ENCODE measurements around the gene PLCB4. TPM values are rescaled to one million over a fixed set of nuclear protein-coding genes. Genes with fewer than 3 reads are reported as not detected.
"Not testable (repeated sequence)": the region's sequence is repeated elsewhere in the genome, so short reads cannot be mapped to it uniquely, and the experiment has no call there.

Gene PLCB4
- total RNA-seq, 1 experiment from 2014 or later, result 14.9 TPM

- Histone ChIP-seq H4K20me1 (ENCODE audit: insufficient read depth) (no peaks in the 10 kb centered on the region), H3K4me3 (no peak overlapping the region), H3K36me3 (ENCODE audit: low read depth) (no peaks in the 10 kb centered on the region), H3K27ac (no peak overlapping the region), H3K9me2 (ENCODE audit: insufficient read depth) (no peaks in the 10 kb centered on the region), H3K27me3 (ENCODE audit: insufficient read depth, low read depth) (no peaks in the 10 kb centered on the region), H3F3A (ENCODE audit: insufficient read depth, low read depth) (no peaks in the 10 kb centered on the region), H3K4me1 (replicated peaks; ENCODE audit: insufficient read depth) (no peaks in the 10 kb centered on the region), H3K4me2 (no peak overlapping the region), H3K79me2 (ENCODE audit: low read depth) (no peaks in the 10 kb centered on the region), H2AFZ (no peak overlapping the region), H3K9me3 (ENCODE audit: insufficient read depth, low read depth) (no peaks in the 10 kb centered on the region)
- no TSS peak for BruUV-seq (replicated peaks)
- no peak for DNase-seq
- ChIA-PET POLR2A (ENCODE audit: unreplicated experiment) (no interaction called here), CTCF (no interaction called here)
- TF ChIP-seq CTCF (conservative IDR thresholded peaks at IDR 0.05), result no peak
- TF ChIP-seq EZH2 (IDR thresholded peaks at IDR 0.05; ENCODE audit: low read depth), result no peak
- intact Hi-C loops (cut with micrococcal nuclease; ENCODE audit: unreplicated experiment), result no loop called here
Measured at GRCh38 chr20:9150679-9151078, 81.8 kb downstream of the PLCB4 start.

- DNase-seq; H3K27ac ChIP-seq; H3K4me3 ChIP-seq; H3K79me2 ChIP-seq (ENCODE audit: low read depth); H3K36me3 ChIP-seq (ENCODE audit: low read depth); H3K4me2 ChIP-seq; BruUV-seq (replicated peaks); POLR2A ChIA-PET (ENCODE audit: unreplicated experiment); H3K9me2 ChIP-seq (ENCODE audit: insufficient read depth); H3K27me3 ChIP-seq (ENCODE audit: insufficient read depth, low read depth); H4K20me1 ChIP-seq (ENCODE audit: insufficient read depth); H2AFZ ChIP-seq; H3K9me3 ChIP-seq (ENCODE audit: insufficient read depth, low read depth); H3F3A ChIP-seq (ENCODE audit: insufficient read depth, low read depth); CTCF ChIA-PET; H3K4me1 ChIP-seq (replicated peaks; ENCODE audit: insufficient read depth); intact Hi-C loops (cut with micrococcal nuclease; ENCODE audit: unreplicated experiment): not testable (repeated sequence)
Measured at GRCh38 chr20:9152139-9152538, 83.3 kb downstream of the PLCB4 start.

GRCh38 chr20:9154464-9155024 lies 85.7 kb downstream of the PLCB4 start:
- H3K4me2 ChIP-seq, result no peak overlapping the region

More at GRCh38 chr20:9154464-9155024, 85.7 kb downstream of the PLCB4 start:
- Histone ChIP-seq H4K20me1 (ENCODE audit: insufficient read depth) (no peaks in the 10 kb centered on the region), H3K36me3 (ENCODE audit: low read depth) (no peaks in the 10 kb centered on the region), H2AFZ (no peak overlapping the region), H3K9me2 (ENCODE audit: insufficient read depth) (no peaks in the 10 kb centered on the region), H3K4me1 (replicated peaks; ENCODE audit: insufficient read depth) (no peaks in the 10 kb centered on the region), H3K27ac (no peak overlapping the region), H3K9me3 (ENCODE audit: insufficient read depth, low read depth) (no peaks in the 10 kb centered on the region), H3K4me3 (no peak overlapping the region), H3K79me2 (ENCODE audit: low read depth) (no peaks in the 10 kb centered on the region), H3F3A (ENCODE audit: insufficient read depth, low read depth) (no peaks in the 10 kb centered on the region), H3K27me3 (ENCODE audit: insufficient read depth, low read depth) (no peaks in the 10 kb centered on the region)
- BruUV-seq (replicated peaks), result no TSS peak
- intact Hi-C loops (cut with micrococcal nuclease; ENCODE audit: unreplicated experiment), result no loop called here
- DNase-seq, result no peak
- no peak for TF ChIP-seq EZH2 (IDR thresholded peaks at IDR 0.05; ENCODE audit: low read depth)
- no peak for TF ChIP-seq CTCF (conservative IDR thresholded peaks at IDR 0.05)
- ChIA-PET POLR2A (ENCODE audit: unreplicated experiment) (no interaction called here), CTCF (no interaction called here)

Measured in PC-9 (cell line).